Stimulated activated naive CD8-positive, alpha-beta T cell treated with anti-CD3 and anti-CD28 coated beads, Interleukin-15, Interleukin-2, amounts not matched to agents 100 ng/mL and 50 ng/mL, for 24 hours (primary cell): ENCODE data around the gene C9orf152.
A peak's percentile ranks its signal among the peaks of the same experiment; 100 is the strongest.

Experiments
- H3K27ac Mint-ChIP-seq: one replicate; pipeline ENCODE4 v1.8.0; 2021; ENCODE audit warnings: mild to moderate bottlenecking, mixed read lengths
- H3K27me3 Mint-ChIP-seq: one replicate; pipeline ENCODE4 v1.8.0; 2021; ENCODE audit warnings: mixed read lengths
- H3K36me3 Mint-ChIP-seq: one replicate; pipeline ENCODE4 v1.8.0; 2021; ENCODE audit warnings: low read depth, mixed read lengths
- H3K4me1 Mint-ChIP-seq: one replicate; pipeline ENCODE4 v1.8.0; 2021; ENCODE audit warnings: low read depth, mixed read lengths
- H3K4me3 Mint-ChIP-seq: one replicate; pipeline ENCODE4 v1.8.0; 2021; ENCODE audit warnings: mild to moderate bottlenecking, mixed read lengths
- H3K9me3 Mint-ChIP-seq: one replicate; pipeline ENCODE4 v1.8.0; 2021; ENCODE audit warnings: mixed read lengths

Gene C9orf152

GRCh38 chr9:110178281-110178680 is 29.7 kb downstream of the C9orf152 start:
- Mint-ChIP-seq H3K27ac (no peak overlapping the region), H3K27me3 (no peaks in the 10 kb centered on the region)

GRCh38 chr9:110175275-110175968 is 32.5 kb downstream of the C9orf152 start:
- Mint-ChIP-seq H3K27ac (no peak overlapping the region), H3K36me3 (peaks cover 8% of the 10 kb centered on the region)

More at GRCh38 chr9:110178281-110178680, 29.7 kb downstream of the C9orf152 start:
- Mint-ChIP-seq H3K9me3 (peaks cover 5% of the 10 kb centered on the region), H3K36me3 (no peaks in the 10 kb centered on the region), H3K4me1 (peaks cover 4% of the 10 kb centered on the region), H3K4me3 (no peak overlapping the region)

GRCh38 chr9:110173322-110173642 is 34.7 kb downstream of the C9orf152 start:
- H3K27ac Mint-ChIP-seq, result no peak overlapping the region
- peaks cover 22% of the 10 kb centered on the region for H3K36me3 Mint-ChIP-seq
- peaks cover 10% of the 10 kb centered on the region for H3K4me1 Mint-ChIP-seq
- no peaks in the 10 kb centered on the region for H3K9me3 Mint-ChIP-seq
- H3K4me3 Mint-ChIP-seq, result peak overlapping the region; percentile 54
- no peaks in the 10 kb centered on the region for H3K27me3 Mint-ChIP-seq

More at GRCh38 chr9:110175275-110175968, 32.5 kb downstream of the C9orf152 start:
- peaks cover 8% of the 10 kb centered on the region for H3K4me1 Mint-ChIP-seq
- H3K4me3 Mint-ChIP-seq, result no peak overlapping the region
- H3K27me3 Mint-ChIP-seq, result no peaks in the 10 kb centered on the region
- no peaks in the 10 kb centered on the region for H3K9me3 Mint-ChIP-seq

- Mint-ChIP-seq H3K36me3 (peaks cover 30% of the 10 kb centered on the region), H3K27ac (no peak overlapping the region), H3K9me3 (no peaks in the 10 kb centered on the region), H3K27me3 (no peaks in the 10 kb centered on the region), H3K4me1 (peaks cover 13% of the 10 kb centered on the region), H3K4me3 (no peak overlapping the region)
Measured at GRCh38 chr9:110170357-110171257, 37.4 kb downstream of the C9orf152 start.

GRCh38 chr9:110168486-110168885 is 39.5 kb downstream of the C9orf152 start:
- Mint-ChIP-seq H3K27ac (no peak overlapping the region), H3K27me3 (no peaks in the 10 kb centered on the region), H3K4me1 (peaks cover 11% of the 10 kb centered on the region), H3K9me3 (no peaks in the 10 kb centered on the region), H3K36me3 (peaks cover 32% of the 10 kb centered on the region), H3K4me3 (no peak overlapping the region)

- Mint-ChIP-seq H3K4me1 (peaks cover 43% of the 10 kb centered on the region), H3K27me3 (no peaks in the 10 kb centered on the region), H3K9me3 (no peaks in the 10 kb centered on the region), H3K36me3 (peaks cover 25% of the 10 kb centered on the region), H3K4me3 (no peak overlapping the region), H3K27ac (no peak overlapping the region)
Measured at GRCh38 chr9:110161940-110162339, 46.0 kb downstream of the C9orf152 start.

- Mint-ChIP-seq H3K27me3 (no peaks in the 10 kb centered on the region), H3K36me3 (peaks cover 22% of the 10 kb centered on the region), H3K4me1 (peaks cover 56% of the 10 kb centered on the region), H3K9me3 (no peaks in the 10 kb centered on the region), H3K4me3 (no peak overlapping the region), H3K27ac (no peak overlapping the region)
Measured at GRCh38 chr9:110160685-110161084, 47.3 kb downstream of the C9orf152 start.

- Mint-ChIP-seq H3K27ac (no peak overlapping the region), H3K27me3 (no peaks in the 10 kb centered on the region), H3K4me1 (peaks cover 57% of the 10 kb centered on the region), H3K4me3 (no peak overlapping the region), H3K9me3 (no peaks in the 10 kb centered on the region), H3K36me3 (peaks cover 22% of the 10 kb centered on the region)
Measured at GRCh38 chr9:110160123-110160522, 47.8 kb downstream of the C9orf152 start.

- Mint-ChIP-seq H3K27ac (no peak overlapping the region), H3K27me3 (no peaks in the 10 kb centered on the region), H3K9me3 (no peaks in the 10 kb centered on the region), H3K4me1 (peaks cover 59% of the 10 kb centered on the region), H3K36me3 (peaks cover 17% of the 10 kb centered on the region), H3K4me3 (no peak overlapping the region)
Measured at GRCh38 chr9:110157823-110158664, 49.9 kb downstream of the C9orf152 start.

GRCh38 chr9:110156902-110157301 is 51.1 kb downstream of the C9orf152 start:
- Mint-ChIP-seq H3K4me3 (no peak overlapping the region), H3K36me3 (peaks cover 17% of the 10 kb centered on the region), H3K27me3 (no peaks in the 10 kb centered on the region), H3K9me3 (no peaks in the 10 kb centered on the region), H3K27ac (no peak overlapping the region), H3K4me1 (peaks cover 61% of the 10 kb centered on the region)

- Mint-ChIP-seq H3K36me3 (peaks cover 16% of the 10 kb centered on the region), H3K4me1 (peaks cover 58% of the 10 kb centered on the region), H3K4me3 (peak overlapping the region; percentile 9), H3K27me3 (no peaks in the 10 kb centered on the region), H3K27ac (no peak overlapping the region), H3K9me3 (no peaks in the 10 kb centered on the region)
Measured at GRCh38 chr9:110156416-110156815, 51.5 kb downstream of the C9orf152 start.

- Mint-ChIP-seq H3K4me1 (peaks cover 58% of the 10 kb centered on the region), H3K36me3 (peaks cover 12% of the 10 kb centered on the region), H3K9me3 (no peaks in the 10 kb centered on the region), H3K27ac (no peak overlapping the region), H3K27me3 (no peaks in the 10 kb centered on the region), H3K4me3 (no peak overlapping the region)
Measured at GRCh38 chr9:110155751-110156150, 52.2 kb downstream of the C9orf152 start.

- Mint-ChIP-seq H3K4me1 (peaks cover 68% of the 10 kb centered on the region), H3K9me3 (no peaks in the 10 kb centered on the region), H3K27me3 (no peaks in the 10 kb centered on the region), H3K27ac (no peak overlapping the region), H3K36me3 (peaks cover 13% of the 10 kb centered on the region), H3K4me3 (no peak overlapping the region)
Measured at GRCh38 chr9:110153431-110153830, 54.5 kb downstream of the C9orf152 start.

- peaks cover 68% of the 10 kb centered on the region for H3K4me1 Mint-ChIP-seq
- no peak overlapping the region for H3K4me3 Mint-ChIP-seq
- no peak overlapping the region for H3K27ac Mint-ChIP-seq
- H3K27me3 Mint-ChIP-seq, result no peaks in the 10 kb centered on the region
- H3K9me3 Mint-ChIP-seq, result no peaks in the 10 kb centered on the region
- peaks cover 13% of the 10 kb centered on the region for H3K36me3 Mint-ChIP-seq
Measured at GRCh38 chr9:110152704-110153374, 55.1 kb downstream of the C9orf152 start.
